ENCODE measurements around the gene C3orf33. TPM values are rescaled to one million over a fixed set of nuclear protein-coding genes. Genes with fewer than 3 reads are reported as not detected.

C3orf33 gene
- total RNA-seq, 4 donors from 2014 or later, result 1.8 to 3.7 (median 2.2) TPM

DNA sequence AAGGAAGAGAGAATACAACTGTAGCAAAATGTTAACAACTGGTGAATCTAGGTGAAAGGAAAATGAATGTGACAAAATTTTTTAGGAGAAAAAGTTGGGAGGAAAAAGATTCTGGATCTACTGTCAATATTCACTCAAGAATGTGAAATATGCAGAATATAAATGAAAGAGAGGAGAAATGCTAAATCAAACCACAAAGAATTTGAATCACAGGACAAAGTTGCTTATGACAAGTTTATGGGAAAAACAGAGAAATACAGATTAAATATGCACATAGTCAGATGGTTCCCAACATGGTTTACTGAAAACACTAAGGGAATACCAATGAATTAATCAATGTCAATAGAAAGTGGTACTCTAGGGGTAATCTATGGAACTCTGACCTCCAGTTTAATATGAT, 27.6 kb downstream of the C3orf33 start:
- no peak for DNase-seq (ENCODE audit: low spot score in 2 of 2)
- TF ChIP-seq POLR2A (IDR thresholded peaks at IDR 0.05) (no peak), EP300 (IDR thresholded peaks at IDR 0.05) (no peak), POLR2AphosphoS5 (IDR thresholded peaks at IDR 0.05) (no peak)
- TF ChIP-seq, protein P1, sequence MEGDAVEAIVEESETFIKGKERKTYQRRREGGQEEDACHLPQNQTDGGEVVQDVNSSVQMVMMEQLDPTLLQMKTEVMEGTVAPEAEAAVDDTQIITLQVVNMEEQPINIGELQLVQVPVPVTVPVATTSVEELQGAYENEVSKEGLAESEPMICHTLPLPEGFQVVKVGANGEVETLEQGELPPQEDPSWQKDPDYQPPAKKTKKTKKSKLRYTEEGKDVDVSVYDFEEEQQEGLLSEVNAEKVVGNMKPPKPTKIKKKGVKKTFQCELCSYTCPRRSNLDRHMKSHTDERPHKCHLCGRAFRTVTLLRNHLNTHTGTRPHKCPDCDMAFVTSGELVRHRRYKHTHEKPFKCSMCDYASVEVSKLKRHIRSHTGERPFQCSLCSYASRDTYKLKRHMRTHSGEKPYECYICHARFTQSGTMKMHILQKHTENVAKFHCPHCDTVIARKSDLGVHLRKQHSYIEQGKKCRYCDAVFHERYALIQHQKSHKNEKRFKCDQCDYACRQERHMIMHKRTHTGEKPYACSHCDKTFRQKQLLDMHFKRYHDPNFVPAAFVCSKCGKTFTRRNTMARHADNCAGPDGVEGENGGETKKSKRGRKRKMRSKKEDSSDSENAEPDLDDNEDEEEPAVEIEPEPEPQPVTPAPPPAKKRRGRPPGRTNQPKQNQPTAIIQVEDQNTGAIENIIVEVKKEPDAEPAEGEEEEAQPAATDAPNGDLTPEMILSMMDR (IDR thresholded peaks at IDR 0.05), result no peak
- Histone ChIP-seq H3K27ac (no peak overlapping the region), H3K4me1 (no peaks in the 10 kb centered on the region), H3K27me3 (no peaks in the 10 kb centered on the region), H3K9me3 (no peaks in the 10 kb centered on the region), H3K36me3 (peaks cover 7% of the 10 kb centered on the region), H3K4me3 (no peak overlapping the region)

DNA sequence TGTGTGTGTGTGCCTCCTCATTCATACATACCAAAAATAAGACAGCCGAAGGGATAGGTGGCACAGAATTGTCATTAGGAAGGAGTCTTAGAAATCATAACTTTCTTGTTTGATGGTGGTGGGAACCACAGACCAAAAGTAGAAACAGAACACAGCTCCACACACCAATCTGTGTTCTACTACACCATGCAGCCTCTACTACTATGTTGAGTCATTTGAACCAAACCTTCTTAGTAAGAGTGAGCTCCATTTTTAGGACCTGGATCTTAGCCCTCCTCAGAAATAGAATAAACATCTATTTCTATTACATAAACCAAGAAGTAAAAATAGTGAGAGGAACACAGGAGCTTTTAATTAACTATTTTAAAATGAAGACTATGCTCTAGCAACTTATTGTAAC, 33.3 kb downstream of the C3orf33 start:
- Histone ChIP-seq H3K9me3 (no peaks in the 10 kb centered on the region), H3K36me3 (peaks cover 11% of the 10 kb centered on the region), H3K27me3 (no peaks in the 10 kb centered on the region), H3K27ac (no peak overlapping the region), H3K4me1 (no peaks in the 10 kb centered on the region), H3K4me3 (no peak overlapping the region)
- DNase-seq (ENCODE audit: low spot score in 2 of 2), result no peak
- 100% methylated on average over 1 of the region's 1 CpG for WGBS
- TF ChIP-seq, protein P1 (IDR thresholded peaks at IDR 0.05), result no peak

DNA sequence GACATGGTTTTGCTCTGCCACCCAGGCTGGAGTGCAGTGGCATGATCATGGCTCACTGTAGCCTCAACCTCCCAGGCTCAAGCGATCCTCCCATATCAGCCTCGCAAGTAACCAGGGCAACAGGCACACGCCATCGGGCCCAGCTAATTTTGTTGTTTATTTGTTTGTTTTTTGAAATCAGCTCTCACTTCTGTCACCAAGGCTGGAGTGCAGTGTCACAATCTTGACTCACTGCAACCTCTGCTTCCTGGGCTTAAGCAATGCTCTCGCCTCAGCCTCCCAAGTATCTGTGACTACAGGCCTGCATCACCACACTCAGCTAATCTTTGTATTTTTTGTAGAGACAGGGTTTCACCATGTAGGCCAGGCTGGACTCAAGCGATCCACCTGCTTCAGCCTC, 35.0 kb downstream of the C3orf33 start:
- TF ChIP-seq POLR2A (IDR thresholded peaks at IDR 0.05) (no peak), POLR2AphosphoS5 (IDR thresholded peaks at IDR 0.05) (no peak), EP300 (IDR thresholded peaks at IDR 0.05) (no peak)
- TF ChIP-seq, protein P1 (IDR thresholded peaks at IDR 0.05), result no peak
- Histone ChIP-seq H3K27ac (no peak overlapping the region), H3K9me3 (no peaks in the 10 kb centered on the region), H3K27me3 (no peaks in the 10 kb centered on the region), H3K4me3 (no peak overlapping the region), H3K36me3 (peaks cover 11% of the 10 kb centered on the region), H3K4me1 (no peaks in the 10 kb centered on the region)
- DNase-seq (ENCODE audit: low spot score in 2 of 2), result no peak
- WGBS, result 99% methylated on average over 6 of the region's 6 CpGs

DNA sequence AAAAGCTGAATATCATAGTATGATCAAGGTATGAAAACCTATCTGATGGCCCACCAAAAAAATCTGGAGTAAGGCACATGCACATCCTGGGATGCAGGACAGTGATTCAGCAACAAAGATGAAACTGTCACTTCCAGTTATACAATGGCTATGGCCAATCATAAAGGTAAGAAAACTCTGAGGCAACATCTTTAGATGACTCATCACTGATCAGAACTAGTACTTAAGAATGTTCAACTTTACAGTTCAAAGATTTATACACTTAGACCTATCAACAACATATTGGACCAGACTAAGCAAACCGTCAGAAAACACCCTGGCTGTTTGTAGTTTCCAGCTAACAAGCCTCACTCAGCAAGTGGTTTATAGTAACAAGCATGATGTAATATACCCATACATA, 39.9 kb downstream of the C3orf33 start:
- H3K36me3 ChIP-seq, result no peaks in the 10 kb centered on the region
- DNase-seq (ENCODE audit: low spot score in 2 of 2), result no peak
- 77% methylated on average over 1 of the region's 1 CpG for WGBS
- no peak overlapping the region for H3K4me3 ChIP-seq
- H3K4me1 ChIP-seq, result no peaks in the 10 kb centered on the region
- no peak overlapping the region for H3K27ac ChIP-seq
- no peaks in the 10 kb centered on the region for H3K9me3 ChIP-seq
- H3K27me3 ChIP-seq, result no peaks in the 10 kb centered on the region
- TF ChIP-seq, protein P1 (IDR thresholded peaks at IDR 0.05), result no peak
- no peak for TF ChIP-seq EP300 (IDR thresholded peaks at IDR 0.05)
- no peak for TF ChIP-seq POLR2A (IDR thresholded peaks at IDR 0.05)
- TF ChIP-seq POLR2AphosphoS5 (IDR thresholded peaks at IDR 0.05), result no peak

DNA sequence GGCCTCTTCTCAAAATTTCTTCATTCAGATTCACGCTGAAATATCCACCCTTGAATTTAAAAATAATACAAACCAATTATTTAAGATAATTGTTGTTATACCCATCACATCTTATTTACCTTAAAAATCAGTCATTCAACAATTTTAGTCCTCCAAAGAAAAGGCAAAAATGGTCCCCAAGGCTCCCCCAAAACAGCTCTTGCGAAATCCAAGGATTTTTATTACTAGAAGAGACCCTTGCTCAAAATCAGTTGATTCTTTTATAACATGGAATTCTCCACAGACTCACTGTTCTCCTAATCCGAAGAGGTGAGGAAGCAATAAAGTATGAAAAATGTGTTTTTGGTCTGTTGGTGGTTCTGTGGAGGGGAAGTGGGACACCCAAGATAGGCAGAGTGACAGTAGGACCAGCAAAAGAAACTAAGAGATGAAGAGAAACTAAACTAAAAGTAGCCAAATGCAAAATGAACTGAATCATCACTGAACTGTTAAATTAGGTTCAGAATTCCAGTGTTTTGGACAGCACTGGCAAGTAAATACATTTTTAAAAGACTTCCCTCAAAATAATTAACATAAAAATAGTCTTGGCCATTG, 42.1 kb downstream of the C3orf33 start:
- TF ChIP-seq POLR2A (IDR thresholded peaks at IDR 0.05), result no peak
- TF ChIP-seq, protein P1 (IDR thresholded peaks at IDR 0.05), result no peak
- no peak for TF ChIP-seq POLR2AphosphoS5 (IDR thresholded peaks at IDR 0.05)
- no peak for TF ChIP-seq EP300 (IDR thresholded peaks at IDR 0.05)
- Histone ChIP-seq H3K4me1 (no peaks in the 10 kb centered on the region), H3K4me3 (no peak overlapping the region), H3K27ac (no peak overlapping the region), H3K36me3 (no peaks in the 10 kb centered on the region), H3K9me3 (no peaks in the 10 kb centered on the region), H3K27me3 (no peaks in the 10 kb centered on the region)
- WGBS, result 86% methylated on average over 3 of the region's 3 CpGs
- DNase-seq (ENCODE audit: low spot score in 2 of 2), result no peak
